DOHH2 (cell line): ENCODE results near the gene YAE1.

ENCODE experiments used
- CTCF ChIP-seq: fragments of 200-600 bp; sonication (generic); IDR thresholded peaks from one replicate; pipeline ENCODE4 v1.5.1; 2014; ENCODE audit warnings: antibody characterized with exemption, mild to moderate bottlenecking, low read depth, low read length; ENCODE audit not compliant: poor library complexity, severe bottlenecking
- EZH2phosphoT487 ChIP-seq: fragments of 200-600 bp; sonication (generic); IDR thresholded peaks from 2 replicates; pipeline ENCODE4 v1.6.1; 2017; ENCODE audit warnings: borderline replicate concordance, mild to moderate bottlenecking, antibody characterized with exemption, low read length, moderate library complexity, mixed read lengths

- TF ChIP-seq CTCF (no peak), EZH2phosphoT487 (no peak)
These were observed 23.3 kb downstream of the YAE1 start for GRCh38 chr7:39589323-39590111.
